ENCODE data around the gene C1QL1. TPM values are rescaled to one million over a fixed set of nuclear protein-coding genes. Genes with fewer than 3 reads are reported as not detected.

C1QL1 gene
- total RNA-seq, 4 donors from 2014 or later: 9.8 to 25.5 (median 21.2) TPM

- peaks cover 0 to 42% (median 22%) of the 10 kb centered on the region in 4 donors for H3K4me1 ChIP-seq
- H3K36me3 ChIP-seq: no peaks in the 10 kb centered on the region
- WGBS, 2 donors: 4 to 8% methylated on average over 32 to 48 of the region's 76 CpGs
- no peaks in the 10 kb centered on the region for H3K9me3 ChIP-seq
- DNase-seq (ENCODE audit: low spot score in 2 of 2): no peak
- peak overlapping the region; percentile 15 to 49 (median 20) for H3K4me3 ChIP-seq
- H3K27me3 ChIP-seq: peaks cover 4 to 66% of the 10 kb centered on the region in 2 donors
- TF ChIP-seq POLR2A (IDR thresholded peaks at IDR 0.05): no peak
- no peak for TF ChIP-seq CTCF (IDR thresholded peaks at IDR 0.05)
- no peak for TF ChIP-seq EP300 (IDR thresholded peaks at IDR 0.05)
- peak overlapping the region in 1 of 4 donors; percentile 31 for H3K27ac ChIP-seq
Measured at GRCh38 chr17:44967026-44967906, 837 bp downstream of the C1QL1 start.

GRCh38 chr17:44966348-44967025 is 1.6 kb downstream of the C1QL1 start:
- Histone ChIP-seq H3K27ac (no peak overlapping the region), H3K27me3 (peaks cover 4 to 70% of the 10 kb centered on the region in 2 donors), H3K4me3 (peak overlapping the region in 3 of 4 donors; percentile 15 to 49 (median 24)), H3K4me1 (peaks cover 0 to 42% (median 22%) of the 10 kb centered on the region in 4 donors), H3K36me3 (no peaks in the 10 kb centered on the region), H3K9me3 (no peaks in the 10 kb centered on the region)
- no peak for DNase-seq (ENCODE audit: low spot score in 2 of 2)
- 13 to 22% methylated on average over 19 to 21 of the region's 21 CpGs for WGBS, 2 donors
- TF ChIP-seq CTCF (IDR thresholded peaks at IDR 0.05): no peak

- no peak for DNase-seq (ENCODE audit: low spot score in 2 of 2)
- no peaks in the 10 kb centered on the region for H3K36me3 ChIP-seq
- 65 to 73% methylated on average over 5 of the region's 5 CpGs for WGBS, 2 donors
Measured at GRCh38 chr17:44965481-44966234, 2.4 kb downstream of the C1QL1 start.

GRCh38 chr17:44961921-44962350 is 6.2 kb downstream of the C1QL1 start:
- H3K27me3 ChIP-seq: peaks cover 2 to 71% of the 10 kb centered on the region in 2 donors
- no peak for TF ChIP-seq POLR2A (IDR thresholded peaks at IDR 0.05)
- WGBS, 2 donors: 60 to 81% methylated on average over 7 of the region's 7 CpGs
- no peak overlapping the region for H3K27ac ChIP-seq
- H3K4me1 ChIP-seq: peaks cover 0 to 36% (median 15%) of the 10 kb centered on the region in 4 donors
- no peak overlapping the region for H3K4me3 ChIP-seq
- no peaks in the 10 kb centered on the region for H3K36me3 ChIP-seq
- DNase-seq (ENCODE audit: low spot score in 2 of 2): no peak
- H3K9me3 ChIP-seq: no peaks in the 10 kb centered on the region

More at GRCh38 chr17:44965481-44966234, 2.4 kb downstream of the C1QL1 start:
- TF ChIP-seq POLR2A (IDR thresholded peaks at IDR 0.05) (no peak), CTCF (IDR thresholded peaks at IDR 0.05) (no peak), EP300 (IDR thresholded peaks at IDR 0.05) (no peak)
- H3K4me1 ChIP-seq: peaks cover 0 to 45% (median 23%) of the 10 kb centered on the region in 4 donors
- no peaks in the 10 kb centered on the region for H3K9me3 ChIP-seq
- H3K4me3 ChIP-seq: no peak overlapping the region
- peaks cover 4 to 73% of the 10 kb centered on the region in 2 donors for H3K27me3 ChIP-seq
- no peak overlapping the region for H3K27ac ChIP-seq

GRCh38 chr17:44960691-44961090 is 7.4 kb downstream of the C1QL1 start:
- TF ChIP-seq EP300 (IDR thresholded peaks at IDR 0.05): no peak
- TF ChIP-seq POLR2A (IDR thresholded peaks at IDR 0.05): no peak
- TF ChIP-seq CTCF (IDR thresholded peaks at IDR 0.05): no peak
- WGBS, 2 donors: 61 to 64% methylated on average over 2 of the region's 2 CpGs
- H3K27ac ChIP-seq: peak overlapping the region in 3 of 4 donors; percentile 15 to 74 (median 45)
- no peaks in the 10 kb centered on the region for H3K9me3 ChIP-seq
- peaks cover 0 to 58% of the 10 kb centered on the region in 2 donors for H3K27me3 ChIP-seq
- peaks cover 0 to 32% (median 13%) of the 10 kb centered on the region in 4 donors for H3K4me1 ChIP-seq
- H3K36me3 ChIP-seq: no peaks in the 10 kb centered on the region
- no peak overlapping the region for H3K4me3 ChIP-seq
- no peak for DNase-seq (ENCODE audit: low spot score in 2 of 2)
